HG02840 (cell line): ENCODE data around the gene PTPN11.
"Not testable (repeated sequence)": the region's sequence is repeated elsewhere in the genome, so short reads cannot be mapped to it uniquely, and the experiment has no call there.

Experiments
- ATAC-seq: cut with Tn5 transposase; IDR thresholded peaks from one replicate; pipeline ENCODE4 v1.9.1; 2021; ENCODE audit warnings: mild to moderate bottlenecking, moderate library complexity, moderate number of reproducible peaks; ENCODE audit not compliant: unreplicated experiment, low FRiP score

The PTPN11 gene

GRCh38 chr12:112409064-112409905 is 9.5 kb upstream of the PTPN11 start, which contains the start of gene RPL6:
TSS of gene RPL6 (minus strand) at chr12:112409605. CDS start at chr12:112408656, 949 bp downstream.
- peak; percentile 82 for ATAC-seq

- no peak for ATAC-seq
Observed at GRCh38 chr12:112409906-112410244, 8.9 kb upstream of the PTPN11 start.

GRCh38 chr12:112413855-112414625 is 4.7 kb upstream of the PTPN11 start:
- no peak for ATAC-seq

- not testable (repeated sequence) for ATAC-seq
Observed at GRCh38 chr12:112415457-112415856, 3.3 kb upstream of the PTPN11 start.

- no peak for ATAC-seq
Observed at GRCh38 chr12:112418273-112418607, 507 bp upstream of the PTPN11 start.

GRCh38 chr12:112419297-112420133 is 768 bp downstream of the PTPN11 start:
- ATAC-seq, result peak; percentile 46

GRCh38 chr12:112420740-112421139 is 2.0 kb downstream of the PTPN11 start:
- no peak for ATAC-seq

GRCh38 chr12:112421363-112421762 is 2.6 kb downstream of the PTPN11 start:
- no peak for ATAC-seq

- no peak for ATAC-seq
Observed at GRCh38 chr12:112422531-112422930, 3.8 kb downstream of the PTPN11 start.

GRCh38 chr12:112424126-112424525 is 5.4 kb downstream of the PTPN11 start:
- ATAC-seq, result no peak

GRCh38 chr12:112425582-112426382 is 7.0 kb downstream of the PTPN11 start:
- no peak for ATAC-seq

GRCh38 chr12:112427760-112428159 is 9.0 kb downstream of the PTPN11 start:
- ATAC-seq, result no peak

GRCh38 chr12:112430929-112431328 is 12.2 kb downstream of the PTPN11 start:
- ATAC-seq, result no peak

- no peak for ATAC-seq
Observed at GRCh38 chr12:112431965-112432364, 13.2 kb downstream of the PTPN11 start.

GRCh38 chr12:112433551-112433950 is 14.8 kb downstream of the PTPN11 start:
- ATAC-seq, result no peak

GRCh38 chr12:112438645-112439044 is 19.9 kb downstream of the PTPN11 start:
- not testable (repeated sequence) for ATAC-seq

- no peak for ATAC-seq
Observed at GRCh38 chr12:112439769-112440168, 21.0 kb downstream of the PTPN11 start.

- not testable (repeated sequence) for ATAC-seq
Observed at GRCh38 chr12:112440653-112441052, 21.9 kb downstream of the PTPN11 start.

- ATAC-seq, result no peak
Observed at GRCh38 chr12:112443916-112444315, 25.2 kb downstream of the PTPN11 start.
